ENCODE data around the gene DAPK2.

DNA sequence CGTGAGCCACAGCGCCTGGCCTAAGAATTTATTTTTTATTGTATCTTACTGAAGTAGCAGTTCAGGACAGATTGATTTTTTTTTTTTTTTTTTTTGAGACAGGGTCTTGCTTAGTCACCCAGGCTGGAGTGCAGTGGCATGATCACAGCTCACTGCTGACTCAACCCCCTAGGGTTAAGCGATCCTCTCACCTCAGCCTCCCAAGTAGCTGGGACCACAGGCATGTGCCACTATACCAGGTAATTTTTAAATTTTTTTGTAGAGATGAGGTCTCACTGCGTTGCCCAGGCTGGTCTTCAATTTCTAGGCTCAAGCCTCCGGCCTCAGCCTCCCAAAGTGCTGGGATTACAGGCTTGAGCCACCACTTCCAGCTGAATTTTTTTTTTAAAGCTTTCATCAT, 112.8 kb downstream of the DAPK2 start:
- no peak for TF ChIP-seq POLR2A (IDR thresholded peaks at IDR 0.05; ENCODE audit: low read depth, low read length)
- no peak for TF ChIP-seq TAF1 (IDR thresholded peaks at IDR 0.05; ENCODE audit: low read depth, low read length)
- TF ChIP-seq POLR2AphosphoS5 (IDR thresholded peaks at IDR 0.05; ENCODE audit: low read depth, low read length), result no peak
